Activated T-cell treated with anti-CD3 and anti-CD28 coated beads for 24 hours (primary cell): ENCODE data around the gene TNFAIP3.
"Not testable (repeated sequence)": the region's sequence is repeated elsewhere in the genome, so short reads cannot be mapped to it uniquely, and the experiment has no call there.

Source experiments
- DNase-seq: peaks from one replicate; pipeline ENCODE4 v3.0.0-alpha.2; 2020; ENCODE audit warnings: low read depth

TNFAIP3 gene

GRCh38 chr6:137878486-137879285 lies 11.6 kb downstream of the TNFAIP3 start:
- no peak for DNase-seq

DNA sequence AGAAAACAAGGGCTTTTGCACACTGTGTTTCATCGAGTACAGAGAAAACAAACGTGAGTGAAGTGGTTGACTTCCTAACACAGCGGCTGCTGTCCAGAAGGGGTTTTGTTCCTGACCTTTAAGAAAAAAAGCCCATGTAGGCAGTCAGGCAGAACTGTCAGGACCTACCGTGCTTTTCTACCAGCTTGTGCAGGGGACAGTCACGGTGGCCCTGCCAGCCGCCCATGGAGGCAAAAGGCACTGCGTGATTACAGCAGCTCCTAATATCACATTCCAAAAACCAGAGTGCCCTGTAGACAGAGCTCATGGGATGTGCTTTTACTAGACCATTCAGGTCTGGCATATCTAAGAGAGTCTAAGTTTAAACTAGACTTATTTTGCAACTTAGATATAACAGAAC lies 12.2 kb downstream of the TNFAIP3 start:
- DNase-seq: no peak

GRCh38 chr6:137879885-137880745 lies 13.1 kb downstream of the TNFAIP3 start:
- no peak for DNase-seq

- DNase-seq: no peak
These were observed 13.9 kb downstream of the TNFAIP3 start for GRCh38 chr6:137880746-137881521.

- DNase-seq: no peak
These were observed 14.4 kb downstream of the TNFAIP3 start for GRCh38 chr6:137881522-137881886.

DNA sequence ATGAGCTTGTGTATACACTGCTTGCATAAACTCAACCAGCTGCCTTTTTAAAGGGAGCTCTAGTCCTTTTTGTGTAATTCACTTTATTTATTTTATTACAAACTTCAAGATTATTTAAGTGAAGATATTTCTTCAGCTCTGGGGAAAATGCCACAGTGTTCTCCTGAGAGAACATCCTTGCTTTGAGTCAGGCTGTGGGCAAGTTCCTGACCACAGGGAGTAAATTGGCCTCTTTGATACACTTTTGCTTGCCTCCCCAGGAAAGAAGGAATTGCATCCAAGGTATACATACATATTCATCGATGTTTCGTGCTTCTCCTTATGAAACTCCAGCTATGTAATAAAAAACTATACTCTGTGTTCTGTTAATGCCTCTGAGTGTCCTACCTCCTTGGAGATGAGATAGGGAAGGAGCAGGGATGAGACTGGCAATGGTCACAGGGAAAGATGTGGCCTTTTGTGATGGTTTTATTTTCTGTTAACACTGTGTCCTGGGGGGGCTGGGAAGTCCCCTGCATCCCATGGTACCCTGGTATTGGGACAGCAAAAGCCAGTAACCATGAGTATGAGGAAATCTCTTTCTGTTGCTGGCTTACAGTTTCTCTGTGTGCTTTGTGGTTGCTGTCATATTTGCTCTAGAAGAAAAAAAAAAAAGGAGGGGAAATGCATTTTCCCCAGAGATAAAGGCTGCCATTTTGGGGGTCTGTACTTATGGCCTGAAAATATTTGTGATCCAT lies 15.3 kb downstream of the TNFAIP3 start:
- DNase-seq: no peak

- DNase-seq: no peak
These were observed 16.5 kb downstream of the TNFAIP3 start for GRCh38 chr6:137883400-137884148.

DNA sequence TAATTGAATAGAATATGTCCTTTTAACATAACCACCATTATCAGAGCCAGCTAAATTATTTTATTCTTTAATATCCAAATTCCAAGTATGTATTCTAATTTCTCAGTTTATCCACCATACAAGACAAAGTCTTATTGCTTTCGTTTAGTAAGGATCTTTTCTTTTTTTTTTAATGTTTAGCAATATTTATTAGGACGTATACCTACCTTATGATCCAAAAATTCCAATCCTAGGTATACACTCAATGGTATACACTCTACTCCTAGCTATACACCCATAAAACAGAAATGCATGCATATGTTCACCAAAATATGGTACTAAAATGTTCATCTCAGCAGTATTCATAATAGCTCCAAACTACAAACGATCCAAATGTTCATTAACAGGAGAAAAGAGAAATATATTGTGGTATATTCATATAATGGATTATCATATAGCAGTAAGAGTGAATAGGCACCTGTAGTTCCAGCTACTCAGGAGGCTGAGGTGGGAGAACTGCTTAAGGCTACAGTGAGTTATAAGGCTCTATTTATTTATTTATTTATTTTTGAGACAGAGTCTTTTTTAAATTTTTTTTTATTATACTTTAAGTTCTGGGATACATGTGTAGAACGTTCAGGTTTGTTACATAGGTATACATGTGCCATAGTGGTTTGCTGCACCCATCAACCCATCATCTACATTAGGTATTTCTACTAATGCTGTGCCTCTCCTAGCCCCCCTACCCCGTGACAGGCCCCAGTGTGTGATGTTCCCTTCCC lies 17.3 kb downstream of the TNFAIP3 start:
- no peak for DNase-seq

DNA sequence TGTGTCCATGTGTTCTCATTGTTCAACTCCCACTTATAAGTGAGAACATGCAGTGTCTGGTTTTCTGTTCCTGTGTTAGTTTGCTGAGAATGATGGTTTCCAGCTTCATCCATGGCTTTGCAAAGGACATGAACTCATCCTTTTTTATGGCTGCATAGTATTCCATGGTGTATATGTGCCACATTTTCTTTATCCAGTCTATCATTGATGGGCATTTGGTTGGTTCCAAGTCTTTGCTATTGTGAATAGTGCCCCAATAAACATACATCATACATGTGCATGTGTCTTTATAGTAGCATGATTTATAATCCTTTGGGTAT lies 17.8 kb downstream of the TNFAIP3 start:
- DNase-seq: not testable (repeated sequence)

- DNase-seq: not testable (repeated sequence)
These were observed 19.2 kb downstream of the TNFAIP3 start for GRCh38 chr6:137886226-137886625.

- no peak for DNase-seq
These were observed 24.0 kb downstream of the TNFAIP3 start for GRCh38 chr6:137890983-137891537.

DNA sequence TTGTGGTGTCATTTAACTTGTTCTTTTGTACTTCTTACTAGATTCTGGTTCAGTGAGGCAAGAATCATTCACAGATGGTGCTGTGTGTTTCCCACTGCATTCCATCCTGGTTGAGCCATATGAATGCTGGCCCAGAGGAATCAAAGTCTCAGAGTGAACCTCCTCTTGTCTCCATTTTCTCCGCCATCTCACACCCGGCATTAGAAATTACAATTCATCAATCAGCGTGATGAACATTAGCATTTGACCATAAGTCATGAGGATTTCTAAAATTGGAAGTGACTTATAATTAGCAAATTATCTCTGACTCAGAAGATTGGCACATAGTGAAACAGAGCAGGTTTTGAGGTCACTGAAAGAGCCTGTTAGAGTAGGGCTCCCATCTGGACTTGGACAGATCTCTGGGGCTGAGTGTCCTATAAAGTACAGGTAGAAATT lies 25.2 kb downstream of the TNFAIP3 start:
- DNase-seq: no peak

DNA sequence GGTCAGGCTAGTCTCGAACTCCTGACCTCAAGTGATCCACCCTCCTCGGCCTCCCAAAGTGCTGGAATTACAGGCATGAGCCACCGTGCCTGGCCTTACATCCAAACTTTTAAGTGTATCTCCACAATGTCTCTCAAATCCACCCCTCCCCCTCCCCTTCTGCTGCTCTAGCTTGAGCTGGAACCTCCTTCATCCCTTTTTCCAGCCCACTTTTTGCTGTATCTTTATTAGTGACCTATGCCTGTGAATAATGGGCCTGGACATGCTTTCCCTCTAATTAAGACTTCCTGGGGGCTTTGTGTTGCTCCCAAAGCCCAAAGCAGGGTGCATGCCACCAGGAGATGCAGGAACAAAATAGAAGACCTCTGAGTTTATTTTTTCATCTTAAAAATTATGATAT lies 26.1 kb downstream of the TNFAIP3 start:
- no peak for DNase-seq

GRCh38 chr6:137893726-137894125 lies 26.7 kb downstream of the TNFAIP3 start:
- no peak for DNase-seq

GRCh38 chr6:137894378-137894777 lies 27.3 kb downstream of the TNFAIP3 start:
- not testable (repeated sequence) for DNase-seq

DNA sequence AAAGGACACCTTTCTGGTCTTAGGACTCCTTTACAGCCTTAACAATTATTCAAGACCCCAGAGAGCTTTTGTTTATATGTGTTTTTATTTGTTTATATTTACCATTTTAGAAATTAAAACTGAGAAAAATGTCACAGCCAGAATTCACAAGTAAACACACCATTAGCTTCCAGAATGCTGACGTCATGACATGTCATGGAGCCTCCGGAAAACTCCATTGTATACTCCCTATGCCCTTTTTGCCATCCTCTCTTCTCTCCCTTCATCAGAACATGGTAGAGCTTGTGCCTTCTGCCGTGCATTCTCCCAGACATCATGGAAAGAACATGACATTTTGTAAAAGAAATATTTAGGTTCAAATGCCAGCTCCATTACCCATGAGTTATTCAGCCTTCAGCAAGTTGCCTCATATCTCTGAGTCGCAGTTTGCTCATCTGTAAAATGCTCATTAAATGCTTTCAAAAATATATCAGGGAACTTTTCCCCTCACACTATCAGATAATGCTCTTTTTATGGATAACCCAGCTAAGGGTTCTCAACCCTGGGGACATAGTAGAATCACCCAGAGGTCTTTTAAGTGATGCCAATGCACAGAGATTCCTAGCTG lies 27.8 kb downstream of the TNFAIP3 start:
- no peak for DNase-seq

DNA sequence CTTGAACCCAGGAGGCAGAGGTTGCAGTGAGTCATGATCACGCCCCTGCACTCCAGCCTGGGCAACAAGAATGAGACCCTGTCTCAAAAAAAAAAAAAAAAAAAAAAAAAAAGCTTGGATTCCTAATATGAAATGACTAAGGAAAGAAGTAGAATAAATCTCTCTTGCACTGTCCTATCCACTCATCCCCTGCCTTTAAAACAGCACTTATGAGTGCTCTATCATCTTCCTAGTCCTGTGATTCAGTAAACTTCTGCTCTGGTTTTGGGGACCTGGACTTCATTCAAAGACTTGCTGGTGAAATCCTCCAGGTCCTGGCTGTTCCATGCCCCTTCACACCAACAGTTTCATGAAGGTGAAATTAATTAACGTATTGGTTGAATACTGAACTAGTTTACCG lies 29.6 kb downstream of the TNFAIP3 start:
- DNase-seq: no peak

DNA sequence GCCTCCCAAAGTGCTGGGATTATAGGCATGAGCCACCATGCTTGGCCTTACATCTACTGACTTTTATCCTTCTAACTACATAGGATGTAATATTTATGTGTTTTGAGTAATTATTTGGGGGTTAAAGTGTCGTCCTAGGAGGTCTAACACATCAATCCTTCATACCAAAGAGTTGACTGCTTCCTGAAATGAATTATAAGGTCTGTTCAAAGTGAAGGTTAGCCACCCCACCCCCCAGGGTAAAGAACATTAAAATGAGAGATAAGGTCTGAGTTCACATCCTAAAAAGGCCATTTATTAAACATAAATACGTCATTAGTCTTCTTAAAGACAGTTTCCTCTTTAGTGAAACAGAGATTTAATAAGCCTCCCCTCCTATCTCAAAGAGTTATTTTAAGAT lies 33.8 kb downstream of the TNFAIP3 start:
- DNase-seq: no peak

DNA sequence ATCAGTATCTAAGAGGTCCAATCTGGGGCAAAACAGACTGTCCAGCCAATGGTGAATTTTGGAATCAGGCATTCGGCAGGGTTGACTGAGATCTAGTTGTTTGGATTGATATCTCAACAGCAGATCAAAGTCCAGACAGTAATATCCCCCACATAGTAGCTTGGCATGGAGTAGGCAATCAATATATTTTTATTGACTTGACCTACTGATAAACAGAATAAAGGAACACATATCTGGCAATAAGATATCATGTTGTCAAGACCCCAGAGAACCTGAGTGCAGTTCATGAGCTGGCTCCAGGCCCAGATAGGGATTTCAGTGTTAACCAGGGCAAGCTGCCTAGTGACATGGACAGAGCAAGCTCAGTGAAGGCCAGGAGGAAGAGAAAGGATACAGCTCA lies 34.4 kb downstream of the TNFAIP3 start:
- no peak for DNase-seq

- DNase-seq: no peak
These were observed 35.6 kb downstream of the TNFAIP3 start for GRCh38 chr6:137902699-137903098.
